ENCODE data around the gene SOX2. TPM values are rescaled to one million over a fixed set of nuclear protein-coding genes. Genes with fewer than 3 reads are reported as not detected.

Gene SOX2
- total RNA-seq, 1 donor from 2014 or later = not detected

DNA sequence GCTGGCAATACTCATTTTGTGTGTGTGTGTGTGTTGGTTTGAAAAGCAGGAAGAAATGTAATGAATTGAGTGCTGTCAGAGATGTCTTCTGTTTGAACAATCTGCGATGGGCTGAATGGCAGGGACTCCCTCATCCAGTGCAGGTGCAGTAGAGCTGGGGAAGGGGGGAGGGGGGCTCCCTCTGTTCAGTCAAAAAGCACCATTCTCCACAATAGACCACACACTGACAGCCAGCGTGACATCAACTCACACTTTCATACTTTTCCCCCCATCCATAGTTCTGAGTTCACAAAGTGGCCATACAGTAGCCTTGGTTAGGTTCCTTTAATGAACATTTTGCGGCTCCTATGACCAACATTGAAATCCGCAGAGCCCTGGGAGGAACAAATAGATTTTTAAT is 10.4 kb downstream of the SOX2 start:
- DNase-seq (ENCODE audit: low spot score) = no peak

- no peak for DNase-seq (ENCODE audit: low spot score)
Observed at GRCh38 chr3:181722766-181723425, 11.2 kb downstream of the SOX2 start.

DNA sequence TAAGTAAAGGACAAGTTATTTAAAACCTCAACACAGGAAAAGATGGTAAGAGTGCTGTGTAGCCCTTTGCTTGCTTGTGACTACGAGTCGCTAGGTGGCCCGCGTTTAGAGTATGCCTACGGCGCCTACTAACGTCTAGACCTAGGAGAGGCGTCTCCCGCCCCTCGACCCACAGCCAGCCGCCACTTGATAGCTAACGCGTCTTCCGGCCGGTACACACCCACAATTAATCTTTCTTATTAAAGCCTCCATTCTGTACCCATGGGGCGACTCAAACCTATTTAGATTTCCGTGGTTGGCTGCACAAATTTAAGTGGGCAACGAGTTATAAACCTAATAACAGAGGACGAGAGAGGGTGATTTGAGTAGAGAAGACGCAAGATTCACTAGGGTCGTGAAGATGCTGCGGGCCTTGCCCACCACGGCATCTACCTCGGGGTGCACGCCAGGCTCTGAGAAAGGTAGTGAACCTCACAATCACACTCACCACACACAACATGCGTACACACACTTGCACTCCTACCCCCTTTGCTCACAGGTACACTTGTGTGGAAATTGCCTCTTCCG is 12.0 kb downstream of the SOX2 start:
- DNase-seq (ENCODE audit: low spot score) = no peak

GRCh38 chr3:181724192-181724965 is 12.7 kb downstream of the SOX2 start:
- DNase-seq (ENCODE audit: low spot score) = no peak

GRCh38 chr3:181725131-181725731 is 13.5 kb downstream of the SOX2 start:
- DNase-seq (ENCODE audit: low spot score) = no peak

- no peak for DNase-seq (ENCODE audit: low spot score)
Observed at GRCh38 chr3:181725830-181726229, 14.1 kb downstream of the SOX2 start.

DNA sequence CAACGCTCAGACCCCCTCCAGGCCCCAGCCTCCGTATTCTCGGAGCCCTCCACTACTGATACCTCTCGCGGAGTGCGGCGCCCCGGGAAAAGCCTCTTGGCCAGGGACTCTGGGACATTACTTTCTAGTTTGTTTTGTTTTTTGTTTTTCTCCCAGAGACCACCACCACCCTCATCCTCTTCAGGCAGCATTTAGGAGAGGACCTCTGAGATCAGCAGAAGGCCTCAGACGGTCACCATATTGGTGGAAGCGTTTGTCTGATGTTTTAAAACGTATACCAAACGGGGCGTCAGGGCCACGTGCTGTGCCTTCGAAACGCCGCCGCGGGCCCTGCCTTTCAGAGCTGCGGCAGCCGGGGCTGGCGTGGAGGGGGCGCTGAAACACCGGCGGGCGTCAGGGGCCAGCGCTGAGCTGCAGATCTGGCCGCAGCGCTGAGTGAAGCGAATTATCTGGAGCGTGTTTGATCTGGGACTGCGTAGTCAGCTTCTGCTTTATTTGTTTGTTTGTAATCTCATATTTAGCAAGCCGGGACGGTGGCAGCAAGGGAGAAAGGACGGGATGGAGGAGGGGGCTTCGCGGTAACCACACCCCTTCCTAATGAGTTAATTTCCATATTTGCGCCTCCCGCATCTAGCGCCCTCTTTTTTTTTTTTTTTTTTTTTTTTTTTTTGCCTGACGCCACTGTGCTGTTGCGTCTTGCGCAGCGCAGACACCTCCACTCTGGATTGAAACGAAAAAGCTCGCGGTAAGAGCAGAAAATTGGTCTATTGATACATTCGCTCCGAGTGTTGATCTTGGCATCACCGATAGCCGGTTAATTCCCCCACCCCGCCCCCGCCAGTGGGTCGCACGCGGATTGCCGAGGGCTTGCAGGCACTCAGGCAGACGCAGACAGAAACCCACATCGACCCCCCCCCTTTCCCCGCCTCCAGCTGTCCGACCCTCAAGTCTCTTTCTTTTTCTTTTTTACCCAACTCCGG is 14.9 kb downstream of the SOX2 start:
- no peak for DNase-seq (ENCODE audit: low spot score)

- no peak for DNase-seq (ENCODE audit: low spot score)
Observed at GRCh38 chr3:181727341-181728032, 15.8 kb downstream of the SOX2 start.

- DNase-seq (ENCODE audit: low spot score) = no peak
Observed at GRCh38 chr3:181728470-181729340, 17.0 kb downstream of the SOX2 start.

DNA sequence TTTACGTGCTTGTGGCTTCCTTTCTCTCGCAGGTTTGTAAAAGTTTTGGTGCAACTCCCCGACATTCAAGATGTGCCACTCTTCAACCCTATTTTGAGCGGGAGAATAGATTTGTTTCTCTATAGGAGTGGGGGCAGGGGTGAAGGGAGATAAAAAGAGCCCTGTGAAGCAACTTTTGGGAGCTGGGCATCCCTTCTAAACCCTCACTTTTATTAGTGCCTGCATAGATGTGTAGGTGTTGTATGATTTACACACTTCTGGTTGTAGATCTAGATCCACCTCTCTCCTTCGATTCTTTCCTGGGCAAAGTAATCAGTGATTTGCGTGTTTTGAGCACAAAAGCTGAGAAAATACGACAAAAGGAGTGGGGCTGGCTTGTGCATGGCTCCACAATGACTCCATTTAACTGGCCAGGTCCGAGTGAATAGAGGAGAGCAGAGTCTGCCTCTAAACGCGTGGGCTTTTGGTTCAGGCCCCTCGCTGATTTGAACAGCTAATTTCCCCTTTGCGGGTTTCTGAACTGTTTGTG is 17.7 kb downstream of the SOX2 start:
- DNase-seq (ENCODE audit: low spot score) = no peak

DNA sequence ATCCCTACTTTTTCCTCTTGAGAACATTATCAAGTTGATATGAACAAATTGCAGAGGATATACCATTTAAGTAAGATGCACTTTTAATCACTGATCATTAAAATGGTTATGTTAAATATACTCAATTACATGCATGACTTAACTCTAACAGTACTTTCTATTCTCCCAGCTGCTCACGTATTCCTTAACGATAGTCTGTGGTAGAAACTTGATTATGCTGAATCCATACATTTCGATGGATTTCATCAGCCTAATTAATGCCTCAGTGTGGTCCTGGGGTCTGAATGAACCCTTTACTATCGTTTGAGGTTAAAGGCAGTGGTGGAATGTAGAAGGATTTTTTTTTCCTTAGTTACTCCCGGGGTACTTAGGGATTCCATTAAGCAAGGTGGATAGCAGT is 18.6 kb downstream of the SOX2 start:
- no peak for DNase-seq (ENCODE audit: low spot score)

GRCh38 chr3:181730934-181731333 is 19.2 kb downstream of the SOX2 start:
- no peak for DNase-seq (ENCODE audit: low spot score)

DNA sequence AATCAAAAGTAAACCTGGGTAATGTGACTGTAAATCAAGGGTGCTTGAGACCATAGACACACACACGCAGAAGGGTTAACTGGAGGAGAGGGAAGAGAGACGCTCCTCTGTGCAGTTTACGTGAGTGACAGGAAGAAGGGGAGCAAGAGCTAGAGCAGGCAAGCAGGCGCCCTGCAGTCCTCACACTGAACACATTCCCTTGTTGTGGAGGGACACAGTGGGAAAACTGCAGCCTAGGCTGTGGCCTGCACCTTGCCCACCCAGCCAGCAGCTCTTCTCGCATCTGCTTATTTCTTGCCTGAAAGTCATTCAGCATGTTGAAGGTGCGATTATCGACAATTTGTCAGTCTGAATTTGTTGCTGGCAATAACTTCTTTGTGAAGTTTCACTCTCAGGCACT is 24.2 kb downstream of the SOX2 start:
- DNase-seq (ENCODE audit: low spot score) = no peak

DNA sequence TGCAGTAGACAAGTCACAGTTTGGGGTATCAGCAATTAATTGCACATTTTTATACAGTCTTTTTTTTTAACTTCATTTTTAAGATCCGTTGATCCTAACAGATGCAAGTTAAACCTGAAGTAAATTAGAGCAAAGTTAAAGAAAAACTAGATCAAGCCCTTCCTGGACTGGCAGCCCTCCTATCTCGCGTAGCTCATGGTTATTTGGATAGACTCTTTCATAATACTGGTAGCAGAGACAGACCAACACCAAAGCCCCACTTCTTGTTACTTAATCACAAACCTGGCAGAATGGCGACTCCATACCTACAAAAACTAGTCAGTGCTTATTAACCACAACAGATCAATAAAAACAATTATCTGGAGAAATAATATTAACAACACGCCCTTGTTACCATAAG is 26.8 kb downstream of the SOX2 start:
- no peak for DNase-seq (ENCODE audit: low spot score)

- DNase-seq (ENCODE audit: low spot score) = no peak
Observed at GRCh38 chr3:181739628-181740027, 27.9 kb downstream of the SOX2 start.

GRCh38 chr3:181741417-181741816 is 29.7 kb downstream of the SOX2 start:
- DNase-seq (ENCODE audit: low spot score) = no peak

DNA sequence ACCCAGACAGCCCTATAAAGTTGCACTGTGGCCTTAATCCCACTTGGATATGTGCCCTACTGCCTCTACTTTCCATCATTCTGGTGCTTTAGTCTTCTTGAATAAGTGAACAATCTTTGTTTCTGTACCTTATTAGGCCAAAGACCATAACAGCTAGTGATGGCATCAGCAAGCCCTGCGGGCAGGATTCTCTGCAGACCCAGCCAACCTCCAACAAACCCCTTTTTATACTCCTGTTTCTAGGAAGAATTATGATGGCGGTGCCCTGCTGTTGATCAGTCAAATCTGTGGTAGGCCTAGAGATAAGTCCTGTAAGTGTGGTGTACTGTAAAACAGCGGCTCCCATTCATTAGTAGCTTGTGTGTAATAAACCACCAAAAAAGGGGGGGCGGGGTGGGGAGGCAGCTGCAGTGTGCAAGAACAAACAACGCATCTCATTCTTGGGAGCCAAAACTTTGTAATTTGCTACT is 40.5 kb downstream of the SOX2 start:
- no peak for DNase-seq (ENCODE audit: low spot score)

GRCh38 chr3:181753391-181753790 is 41.7 kb downstream of the SOX2 start:
- DNase-seq (ENCODE audit: low spot score) = no peak

DNA sequence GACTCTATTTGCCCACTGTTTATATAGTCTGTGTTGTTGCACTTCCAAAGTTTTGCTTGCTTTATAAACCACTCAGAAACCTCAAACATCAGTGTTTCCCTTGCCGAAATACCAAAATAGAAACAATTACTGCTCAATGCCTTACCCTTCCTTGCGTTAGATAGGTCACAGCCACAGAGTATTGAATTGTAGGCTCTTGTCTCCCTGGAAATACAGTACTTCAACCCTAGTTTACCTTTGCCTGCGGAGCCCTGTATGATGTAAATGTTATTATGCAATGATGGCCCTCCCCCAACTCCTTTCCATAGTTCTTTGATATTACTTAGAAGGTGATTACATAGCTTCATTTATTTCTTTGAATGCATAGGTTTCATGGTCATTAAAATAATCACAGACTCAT is 44.2 kb downstream of the SOX2 start:
- no peak for DNase-seq (ENCODE audit: low spot score)
